SK-N-SH treated with all-trans-retinoic acid at 6 μM for 48 hours (cell line): Measurements from ENCODE around the gene DMD.

Experiments used
- ATAC-seq: fragments of 200-7000 bp; cut with Tn5 transposase; 3 replicates; pipeline ENCODE4 v1.9.1; 2020; ENCODE audit warnings: mild to moderate bottlenecking, moderate library complexity
- ARNTL ChIP-seq: fragments of 450-650 bp; formaldehyde crosslinking; IDR thresholded peaks from 2 replicates; pipeline ENCODE4 v1.5.0; 2020; ENCODE audit warnings: low read depth, mild to moderate bottlenecking, moderate library complexity, borderline replicate concordance
- BACH2 ChIP-seq: fragments of 250-450 bp; sonication (Bioruptor Pico); IDR thresholded peaks from 2 replicates; pipeline ENCODE4 v1.9.0; 2021; ENCODE audit warnings: mild to moderate bottlenecking, borderline replicate concordance
- ESRRG ChIP-seq: fragments of 250-450 bp; sonication (Bioruptor Pico); IDR thresholded peaks from 2 replicates; pipeline ENCODE4 v1.6.1; 2021; ENCODE audit warnings: mild to moderate bottlenecking
- GLIS3 ChIP-seq: fragments of 250-450 bp; sonication (Bioruptor Pico); IDR thresholded peaks from 2 replicates; pipeline ENCODE4 v1.5.0; 2020; ENCODE audit warnings: mild to moderate bottlenecking, moderate library complexity
- ISL1 ChIP-seq: fragments of 250-450 bp; sonication (Bioruptor Pico); IDR thresholded peaks from 2 replicates; pipeline ENCODE4 v2.1.2; 2022; ENCODE audit warnings: mild to moderate bottlenecking, moderate library complexity
- OSR1 ChIP-seq: fragments of 250-450 bp; sonication (Bioruptor Pico); IDR thresholded peaks from 2 replicates; pipeline ENCODE4 v1.8.0; 2022; ENCODE audit warnings: moderate library complexity, mild to moderate bottlenecking, inconsistent platforms
- PPARA ChIP-seq: fragments of 250-450 bp; sonication (Bioruptor Pico); IDR thresholded peaks from 2 replicates; pipeline ENCODE4 v1.5.0; 2020; ENCODE audit warnings: mild to moderate bottlenecking, borderline replicate concordance
- RARB ChIP-seq: fragments of 250-450 bp; sonication (Bioruptor Pico); IDR thresholded peaks from 2 replicates; pipeline ENCODE4 v1.8.0; 2021; ENCODE audit warnings: mild to moderate bottlenecking, moderate library complexity
- TOX ChIP-seq: fragments of 250-450 bp; sonication (Bioruptor Pico); IDR thresholded peaks from 2 replicates; pipeline ENCODE4 v1.8.0; 2021; ENCODE audit warnings: mild to moderate bottlenecking, moderate library complexity, borderline replicate concordance
- ZC3H10 ChIP-seq: fragments of 250-450 bp; sonication (Bioruptor Pico); IDR thresholded peaks from 2 replicates; pipeline ENCODE4 v1.5.1; 2021; ENCODE audit warnings: mild to moderate bottlenecking, moderate library complexity
- ZFP3 ChIP-seq: fragments of 250-450 bp; sonication (Bioruptor Pico); IDR thresholded peaks from 2 replicates; pipeline ENCODE4 v1.5.0; 2020; ENCODE audit warnings: mild to moderate bottlenecking, moderate library complexity
- ZFP30 ChIP-seq: fragments of 450-650 bp; formaldehyde crosslinking; IDR thresholded peaks from 2 replicates; pipeline ENCODE4 v1.5.0; 2022; ENCODE audit warnings: mild to moderate bottlenecking, moderate library complexity
- ZNF565 ChIP-seq: fragments of 450-650 bp; formaldehyde crosslinking; conservative IDR thresholded peaks from 2 replicates; pipeline ENCODE4 v1.5.0; 2020; ENCODE audit warnings: low read depth, mild to moderate bottlenecking, moderate library complexity
- ZNF70 ChIP-seq: fragments of 450-650 bp; formaldehyde crosslinking; IDR thresholded peaks from 2 replicates; pipeline ENCODE4 v1.5.0; 2020; ENCODE audit warnings: mild to moderate bottlenecking, moderate library complexity
- ZNF8 ChIP-seq: fragments of 450-650 bp; formaldehyde crosslinking; IDR thresholded peaks from 2 replicates; pipeline ENCODE4 v1.5.0; 2020; ENCODE audit warnings: mild to moderate bottlenecking, moderate library complexity
- TF ChIP-seq, protein P1 (sequence below): fragments of 250-450 bp; sonication (Bioruptor Pico); IDR thresholded peaks from 2 replicates; pipeline ENCODE4 v1.8.0; 2021; ENCODE audit warnings: low read depth, mild to moderate bottlenecking, moderate library complexity, borderline replicate concordance
- TF ChIP-seq, protein P2 (sequence below): fragments of 250-450 bp; sonication (Bioruptor Pico); IDR thresholded peaks from 2 replicates; pipeline ENCODE4 v1.5.1; 2021; ENCODE audit warnings: mild to moderate bottlenecking, moderate library complexity
- TF ChIP-seq, protein P3 (sequence below): fragments of 250-450 bp; sonication (Bioruptor Pico); IDR thresholded peaks from 2 replicates; pipeline ENCODE4 v1.5.1; 2020; ENCODE audit warnings: low read depth, mild to moderate bottlenecking, moderate library complexity
- TF ChIP-seq, protein P4 (sequence below): fragments of 250-450 bp; sonication (Bioruptor Pico); IDR thresholded peaks from 2 replicates; pipeline ENCODE4 v1.5.0; 2020; ENCODE audit warnings: mild to moderate bottlenecking, moderate library complexity
- TF ChIP-seq, protein P5 (sequence below): fragments of 250-450 bp; sonication (Bioruptor Pico); IDR thresholded peaks from 2 replicates; pipeline ENCODE4 v1.8.0; 2020; ENCODE audit warnings: mild to moderate bottlenecking, moderate library complexity, borderline replicate concordance

The DMD gene

DNA sequence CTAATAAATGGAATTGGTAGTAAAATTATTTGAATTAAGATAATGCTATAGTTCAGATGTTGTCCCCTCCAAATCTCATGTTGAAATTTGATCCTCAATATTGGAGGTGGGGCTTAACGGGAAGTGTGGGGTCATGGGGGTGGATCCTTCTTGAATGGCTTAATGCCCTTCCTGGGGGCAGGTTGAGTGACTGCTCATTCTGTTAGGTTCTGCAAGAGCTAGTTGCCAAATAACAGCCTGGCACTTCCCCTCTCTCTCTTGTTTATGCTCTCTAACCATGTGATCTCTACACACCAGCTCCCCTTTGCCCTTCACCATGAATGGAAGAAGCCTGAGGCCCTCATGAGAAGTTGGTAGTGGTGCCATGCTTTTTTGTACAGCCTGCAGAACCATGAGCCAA lies 1414.7 kb downstream of the DMD start:
- no peak for ATAC-seq
- no peak for TF ChIP-seq ISL1 (CRISPR knock-in tag)
- TF ChIP-seq, protein P1, sequence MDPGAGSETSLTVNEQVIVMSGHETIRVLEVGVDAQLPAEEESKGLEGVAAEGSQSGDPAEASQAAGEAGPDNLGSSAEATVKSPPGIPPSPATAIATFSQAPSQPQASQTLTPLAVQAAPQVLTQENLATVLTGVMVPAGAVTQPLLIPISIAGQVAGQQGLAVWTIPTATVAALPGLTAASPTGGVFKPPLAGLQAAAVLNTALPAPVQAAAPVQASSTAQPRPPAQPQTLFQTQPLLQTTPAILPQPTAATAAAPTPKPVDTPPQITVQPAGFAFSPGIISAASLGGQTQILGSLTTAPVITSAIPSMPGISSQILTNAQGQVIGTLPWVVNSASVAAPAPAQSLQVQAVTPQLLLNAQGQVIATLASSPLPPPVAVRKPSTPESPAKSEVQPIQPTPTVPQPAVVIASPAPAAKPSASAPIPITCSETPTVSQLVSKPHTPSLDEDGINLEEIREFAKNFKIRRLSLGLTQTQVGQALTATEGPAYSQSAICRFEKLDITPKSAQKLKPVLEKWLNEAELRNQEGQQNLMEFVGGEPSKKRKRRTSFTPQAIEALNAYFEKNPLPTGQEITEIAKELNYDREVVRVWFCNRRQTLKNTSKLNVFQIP (CRISPR knock-in tag) = no peak
- TF ChIP-seq, protein P2, sequence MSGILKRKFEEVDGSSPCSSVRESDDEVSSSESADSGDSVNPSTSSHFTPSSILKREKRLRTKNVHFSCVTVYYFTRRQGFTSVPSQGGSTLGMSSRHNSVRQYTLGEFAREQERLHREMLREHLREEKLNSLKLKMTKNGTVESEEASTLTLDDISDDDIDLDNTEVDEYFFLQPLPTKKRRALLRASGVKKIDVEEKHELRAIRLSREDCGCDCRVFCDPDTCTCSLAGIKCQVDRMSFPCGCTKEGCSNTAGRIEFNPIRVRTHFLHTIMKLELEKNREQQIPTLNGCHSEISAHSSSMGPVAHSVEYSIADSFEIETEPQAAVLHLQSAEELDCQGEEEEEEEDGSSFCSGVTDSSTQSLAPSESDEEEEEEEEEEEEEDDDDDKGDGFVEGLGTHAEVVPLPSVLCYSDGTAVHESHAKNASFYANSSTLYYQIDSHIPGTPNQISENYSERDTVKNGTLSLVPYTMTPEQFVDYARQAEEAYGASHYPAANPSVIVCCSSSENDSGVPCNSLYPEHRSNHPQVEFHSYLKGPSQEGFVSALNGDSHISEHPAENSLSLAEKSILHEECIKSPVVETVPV (CRISPR knock-in tag) = no peak
- TF ChIP-seq, protein P3, sequence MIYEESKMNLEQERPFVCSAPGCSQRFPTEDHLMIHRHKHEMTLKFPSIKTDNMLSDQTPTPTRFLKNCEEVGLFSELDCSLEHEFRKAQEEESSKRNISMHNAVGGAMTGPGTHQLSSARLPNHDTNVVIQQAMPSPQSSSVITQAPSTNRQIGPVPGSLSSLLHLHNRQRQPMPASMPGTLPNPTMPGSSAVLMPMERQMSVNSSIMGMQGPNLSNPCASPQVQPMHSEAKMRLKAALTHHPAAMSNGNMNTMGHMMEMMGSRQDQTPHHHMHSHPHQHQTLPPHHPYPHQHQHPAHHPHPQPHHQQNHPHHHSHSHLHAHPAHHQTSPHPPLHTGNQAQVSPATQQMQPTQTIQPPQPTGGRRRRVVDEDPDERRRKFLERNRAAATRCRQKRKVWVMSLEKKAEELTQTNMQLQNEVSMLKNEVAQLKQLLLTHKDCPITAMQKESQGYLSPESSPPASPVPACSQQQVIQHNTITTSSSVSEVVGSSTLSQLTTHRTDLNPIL = no peak
- TF ChIP-seq OSR1 (CRISPR knock-in tag) = no peak
- no peak for TF ChIP-seq TOX (CRISPR knock-in tag)
- no peak for TF ChIP-seq ESRRG (CRISPR knock-in tag)
- no peak for TF ChIP-seq ZFP3
- TF ChIP-seq ZC3H10 (CRISPR knock-in tag) = no peak
- no peak for TF ChIP-seq ZFP30 (CRISPR knock-in tag)
- TF ChIP-seq ZNF70 (CRISPR knock-in tag) = no peak
- TF ChIP-seq ZNF8 (CRISPR knock-in tag) = no peak
- TF ChIP-seq ZNF565 (CRISPR knock-in tag) = no peak
- TF ChIP-seq, protein P4, sequence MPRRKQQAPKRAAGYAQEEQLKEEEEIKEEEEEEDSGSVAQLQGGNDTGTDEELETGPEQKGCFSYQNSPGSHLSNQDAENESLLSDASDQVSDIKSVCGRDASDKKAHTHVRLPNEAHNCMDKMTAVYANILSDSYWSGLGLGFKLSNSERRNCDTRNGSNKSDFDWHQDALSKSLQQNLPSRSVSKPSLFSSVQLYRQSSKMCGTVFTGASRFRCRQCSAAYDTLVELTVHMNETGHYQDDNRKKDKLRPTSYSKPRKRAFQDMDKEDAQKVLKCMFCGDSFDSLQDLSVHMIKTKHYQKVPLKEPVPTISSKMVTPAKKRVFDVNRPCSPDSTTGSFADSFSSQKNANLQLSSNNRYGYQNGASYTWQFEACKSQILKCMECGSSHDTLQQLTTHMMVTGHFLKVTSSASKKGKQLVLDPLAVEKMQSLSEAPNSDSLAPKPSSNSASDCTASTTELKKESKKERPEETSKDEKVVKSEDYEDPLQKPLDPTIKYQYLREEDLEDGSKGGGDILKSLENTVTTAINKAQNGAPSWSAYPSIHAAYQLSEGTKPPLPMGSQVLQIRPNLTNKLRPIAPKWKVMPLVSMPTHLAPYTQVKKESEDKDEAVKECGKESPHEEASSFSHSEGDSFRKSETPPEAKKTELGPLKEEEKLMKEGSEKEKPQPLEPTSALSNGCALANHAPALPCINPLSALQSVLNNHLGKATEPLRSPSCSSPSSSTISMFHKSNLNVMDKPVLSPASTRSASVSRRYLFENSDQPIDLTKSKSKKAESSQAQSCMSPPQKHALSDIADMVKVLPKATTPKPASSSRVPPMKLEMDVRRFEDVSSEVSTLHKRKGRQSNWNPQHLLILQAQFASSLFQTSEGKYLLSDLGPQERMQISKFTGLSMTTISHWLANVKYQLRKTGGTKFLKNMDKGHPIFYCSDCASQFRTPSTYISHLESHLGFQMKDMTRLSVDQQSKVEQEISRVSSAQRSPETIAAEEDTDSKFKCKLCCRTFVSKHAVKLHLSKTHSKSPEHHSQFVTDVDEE (CRISPR knock-in tag) = no peak
- TF ChIP-seq GLIS3 = no peak
- TF ChIP-seq, protein P5, sequence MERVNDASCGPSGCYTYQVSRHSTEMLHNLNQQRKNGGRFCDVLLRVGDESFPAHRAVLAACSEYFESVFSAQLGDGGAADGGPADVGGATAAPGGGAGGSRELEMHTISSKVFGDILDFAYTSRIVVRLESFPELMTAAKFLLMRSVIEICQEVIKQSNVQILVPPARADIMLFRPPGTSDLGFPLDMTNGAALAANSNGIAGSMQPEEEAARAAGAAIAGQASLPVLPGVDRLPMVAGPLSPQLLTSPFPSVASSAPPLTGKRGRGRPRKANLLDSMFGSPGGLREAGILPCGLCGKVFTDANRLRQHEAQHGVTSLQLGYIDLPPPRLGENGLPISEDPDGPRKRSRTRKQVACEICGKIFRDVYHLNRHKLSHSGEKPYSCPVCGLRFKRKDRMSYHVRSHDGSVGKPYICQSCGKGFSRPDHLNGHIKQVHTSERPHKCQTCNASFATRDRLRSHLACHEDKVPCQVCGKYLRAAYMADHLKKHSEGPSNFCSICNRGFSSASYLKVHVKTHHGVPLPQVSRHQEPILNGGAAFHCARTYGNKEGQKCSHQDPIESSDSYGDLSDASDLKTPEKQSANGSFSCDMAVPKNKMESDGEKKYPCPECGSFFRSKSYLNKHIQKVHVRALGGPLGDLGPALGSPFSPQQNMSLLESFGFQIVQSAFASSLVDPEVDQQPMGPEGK = no peak

DNA sequence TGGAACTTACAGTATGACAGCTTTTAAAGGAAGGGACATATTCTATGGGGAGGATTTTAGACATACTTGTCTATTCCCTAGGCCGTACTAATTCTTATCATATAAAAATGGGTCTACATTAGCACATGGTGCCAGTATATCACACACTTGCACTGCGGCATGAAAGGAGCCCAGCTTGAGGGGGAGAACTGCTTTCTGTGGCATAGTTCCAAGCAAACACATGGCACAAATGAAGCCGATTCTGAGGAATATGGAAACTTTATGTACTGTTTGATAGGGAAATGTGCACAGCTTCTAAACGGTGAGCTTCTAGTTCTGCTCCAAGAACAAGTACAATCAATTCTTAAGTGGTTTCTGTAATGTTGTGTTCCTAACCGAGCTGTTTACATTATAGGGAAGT lies 1463.9 kb downstream of the DMD start:
- no peak for ATAC-seq
- TF ChIP-seq ZNF565 (CRISPR knock-in tag) = no peak
- TF ChIP-seq, protein P1 (CRISPR knock-in tag) = no peak
- TF ChIP-seq, protein P5 = no peak
- no peak for TF ChIP-seq ZNF8 (CRISPR knock-in tag)
- no peak for TF ChIP-seq ZFP3
- TF ChIP-seq, protein P2 (CRISPR knock-in tag) = no peak
- TF ChIP-seq ARNTL (CRISPR knock-in tag) = no peak
- TF ChIP-seq ZC3H10 (CRISPR knock-in tag) = no peak
- no peak for TF ChIP-seq RARB (CRISPR knock-in tag)
- TF ChIP-seq ZNF70 (CRISPR knock-in tag) = no peak
- TF ChIP-seq ESRRG (CRISPR knock-in tag) = no peak
- TF ChIP-seq, protein P4 (CRISPR knock-in tag) = no peak
- TF ChIP-seq TOX (CRISPR knock-in tag) = no peak
- TF ChIP-seq PPARA = no peak
- no peak for TF ChIP-seq BACH2 (CRISPR knock-in tag)
- TF ChIP-seq GLIS3 = no peak
- TF ChIP-seq ISL1 (CRISPR knock-in tag) = no peak
- no peak for TF ChIP-seq OSR1 (CRISPR knock-in tag)
